K562 (cell line): ENCODE results near the gene HSPA6.

Source experiments
- CREB1 ChIP-seq, 2 experiments: sonication (generic) in 1 of 2; formaldehyde crosslinking in 1 of 2; IDR thresholded peaks; 2 replicates each; pipeline versions ENCODE4 v1.6.1 to v1.8.0; 2012 to 2022; ENCODE audit warnings: inconsistent platforms in 1 of 2, mild to moderate bottlenecking in 1 of 2, missing genetic modification reagents in 1 of 2, moderate library complexity in 1 of 2
- EZH2 ChIP-seq: IDR thresholded peaks from 2 replicates; pipeline ENCODE4 v1.6.1; 2012; ENCODE audit warnings: low read depth, mild to moderate bottlenecking, inconsistent platforms, low read length, borderline replicate concordance
- HCFC1 ChIP-seq: IDR thresholded peaks from 2 replicates; pipeline ENCODE4 v1.6.1; 2012; ENCODE audit warnings: low read depth, low read length, improper control_type of control experiment
- SMAD3 ChIP-seq: fragments of 450-650 bp; formaldehyde crosslinking; conservative IDR thresholded peaks from 2 replicates; pipeline ENCODE4 v1.4.0; 2020; ENCODE audit warnings: mild to moderate bottlenecking
- ZNF274 ChIP-seq: IDR thresholded peaks from 2 replicates; pipeline ENCODE4 v1.6.1; 2011; ENCODE audit warnings: low read depth, mild to moderate bottlenecking, low read length, moderate library complexity, borderline replicate concordance
- TF ChIP-seq, protein P1 (sequence below): sonication (generic); formaldehyde crosslinking; IDR thresholded peaks from 2 replicates; pipeline ENCODE4 v1.8.0; 2022; ENCODE audit warnings: mild to moderate bottlenecking, low read depth, missing genetic modification reagents

DNA sequence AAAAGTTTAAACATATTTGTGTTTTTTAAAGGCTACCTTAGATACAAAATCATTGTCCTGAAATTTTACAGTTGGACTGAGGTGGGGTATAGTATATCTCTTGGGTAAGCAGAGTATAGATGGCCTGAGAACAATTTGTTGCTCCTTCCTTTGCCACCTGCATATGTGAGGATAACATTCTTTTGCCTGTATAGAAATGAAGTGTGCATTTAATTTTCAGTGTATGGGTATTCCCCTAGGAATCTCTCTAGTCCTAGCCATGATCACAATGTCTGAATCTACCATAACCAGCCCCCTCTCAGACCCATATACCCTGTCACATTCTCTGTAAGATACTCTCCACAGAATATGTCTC, 21.0 kb upstream of the HSPA6 start:
- no peak for TF ChIP-seq ZNF274
- TF ChIP-seq, protein P1, sequence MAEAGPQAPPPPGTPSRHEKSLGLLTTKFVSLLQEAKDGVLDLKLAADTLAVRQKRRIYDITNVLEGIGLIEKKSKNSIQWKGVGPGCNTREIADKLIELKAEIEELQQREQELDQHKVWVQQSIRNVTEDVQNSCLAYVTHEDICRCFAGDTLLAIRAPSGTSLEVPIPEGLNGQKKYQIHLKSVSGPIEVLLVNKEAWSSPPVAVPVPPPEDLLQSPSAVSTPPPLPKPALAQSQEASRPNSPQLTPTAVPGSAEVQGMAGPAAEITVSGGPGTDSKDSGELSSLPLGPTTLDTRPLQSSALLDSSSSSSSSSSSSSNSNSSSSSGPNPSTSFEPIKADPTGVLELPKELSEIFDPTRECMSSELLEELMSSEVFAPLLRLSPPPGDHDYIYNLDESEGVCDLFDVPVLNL (CRISPR knock-in tag): no peak
- no peak for TF ChIP-seq SMAD3
- no peak for TF ChIP-seq EZH2
- no peak for TF ChIP-seq CREB1 (IDR thresholded peaks at IDR 0.05)
- TF ChIP-seq CREB1 (CRISPR knock-in tag; IDR thresholded peaks at IDR 0.05): no peak
- no peak for TF ChIP-seq HCFC1
